HUES6 (cell line): Measurements from ENCODE around the gene CRELD2.

Source experiments
- H3K27ac ChIP-seq: 2 replicates; pipeline ENCODE4 v1.7.0; 2013; ENCODE audit warnings: low read depth, mild to moderate bottlenecking, low read length, inconsistent platforms
- H3K27me3 ChIP-seq: 2 replicates; pipeline ENCODE4 v1.6.1; 2013; ENCODE audit warnings: low read length; ENCODE audit not compliant: control insufficient read depth, insufficient read depth
- H3K36me3 ChIP-seq: 2 replicates; pipeline ENCODE4 v1.6.1; 2013; ENCODE audit warnings: low read length; ENCODE audit not compliant: control insufficient read depth, insufficient read depth
- H3K4me1 ChIP-seq: 2 replicates; pipeline ENCODE4 v1.6.1; 2013; ENCODE audit warnings: low read length; ENCODE audit not compliant: control insufficient read depth, insufficient read depth
- H3K4me3 ChIP-seq: 2 replicates; pipeline ENCODE4 v1.5.1; 2013; ENCODE audit warnings: low read depth, low read length
- H3K9ac ChIP-seq: one replicate; pipeline ENCODE4 v1.6.1; 2013; ENCODE audit warnings: mild to moderate bottlenecking, low read length
- H3K9me3 ChIP-seq: 2 replicates; pipeline ENCODE4 v1.6.1; 2013; ENCODE audit warnings: low read depth, low read length; ENCODE audit not compliant: control insufficient read depth, insufficient read depth

Gene CRELD2

DNA sequence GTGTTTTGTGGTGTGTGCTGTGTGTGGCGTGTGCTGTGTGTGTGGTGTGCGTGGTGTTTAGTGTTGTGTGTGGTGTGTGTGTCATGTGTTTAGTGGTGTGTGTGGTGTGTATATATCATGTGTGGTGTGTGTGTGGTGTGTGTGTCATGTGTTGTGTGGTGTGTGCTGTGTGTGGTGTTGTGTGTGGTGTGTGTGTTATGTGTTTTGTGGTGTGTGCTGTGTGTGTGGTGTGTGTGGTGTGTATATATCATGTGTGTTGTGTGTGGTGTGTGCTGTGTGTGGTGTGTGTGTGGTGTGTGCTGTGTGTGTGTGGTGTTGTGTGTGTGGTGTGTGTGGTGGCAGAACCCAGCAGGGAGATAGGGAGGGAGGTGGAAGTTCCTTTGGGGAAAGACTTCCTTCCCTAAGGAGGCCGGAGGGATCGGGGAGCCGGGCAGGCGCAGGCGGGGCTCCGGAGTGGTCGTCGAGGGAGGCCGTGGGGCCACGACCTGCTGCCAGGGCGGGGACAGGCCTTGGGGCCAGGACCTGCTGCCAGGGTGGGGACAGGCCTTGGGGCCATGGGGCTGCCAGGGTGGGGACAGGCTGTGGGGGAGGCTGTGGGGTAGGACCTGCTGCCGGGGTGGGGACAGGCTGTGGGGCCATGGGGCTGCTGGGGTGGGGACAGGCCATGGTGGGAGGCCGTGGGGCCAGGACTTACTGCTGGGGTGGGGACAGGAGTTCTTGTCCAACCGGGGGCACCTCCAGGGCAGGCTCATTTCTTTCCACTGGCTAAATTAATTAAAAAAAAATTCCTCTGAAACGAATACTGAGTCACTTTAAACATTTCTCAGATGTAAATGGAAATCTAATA lies 57.3 kb downstream of the CRELD2 start:
- no peak overlapping the region for H3K4me3 ChIP-seq
- peaks cover 25% of the 10 kb centered on the region for H3K27me3 ChIP-seq
- no peak overlapping the region for H3K9ac ChIP-seq
- H3K4me1 ChIP-seq, result peaks cover 4% of the 10 kb centered on the region; the same call in 1 of the 2 replicates
- no peaks in the 10 kb centered on the region for H3K36me3 ChIP-seq
- H3K9me3 ChIP-seq, result no peaks in the 10 kb centered on the region; the same call in 1 of the 2 replicates
- H3K27ac ChIP-seq, result no peak overlapping the region

GRCh38 chr22:49976439-49977175 lies 58.2 kb downstream of the CRELD2 start:
- Histone ChIP-seq H3K4me3 (no peak overlapping the region), H3K36me3 (no peaks in the 10 kb centered on the region), H3K4me1 (peaks cover 3% of the 10 kb centered on the region; the same call in 1 of the 2 replicates), H3K27ac (no peak overlapping the region), H3K9me3 (no peaks in the 10 kb centered on the region; the same call in 1 of the 2 replicates), H3K27me3 (peaks cover 17% of the 10 kb centered on the region), H3K9ac (no peak overlapping the region)
